ENCODE measurements around the gene RPP25L. TPM values are rescaled to one million over a fixed set of nuclear protein-coding genes. Genes with fewer than 3 reads are reported as not detected.

The RPP25L gene
- total RNA-seq, 1 donor from 2014 or later = 17.4 TPM

- no peak overlapping the region for H3K4me2 ChIP-seq
- no peak overlapping the region for H3K9ac ChIP-seq
- Mint-ChIP-seq H3K4me3 (no peak overlapping the region), H3K27ac (no peak overlapping the region), H3K9me3 (no peaks in the 10 kb centered on the region), H3K4me1 (peaks cover 20% of the 10 kb centered on the region), H3K27me3 (ENCODE audit: insufficient read depth, low read depth) (peaks cover 8% of the 10 kb centered on the region), H3K36me3 (no peaks in the 10 kb centered on the region)
- no peak overlapping the region for H2AFZ ChIP-seq (replicated peaks)
- H3K79me2 ChIP-seq (ENCODE audit: low read depth) = no peaks in the 10 kb centered on the region
- H3F3A ChIP-seq (ENCODE audit: low read depth) = no peaks in the 10 kb centered on the region
- no peaks in the 10 kb centered on the region for H3K4me1 ChIP-seq
- H3K36me3 ChIP-seq = no peaks in the 10 kb centered on the region
- peak; percentile 90 for DNase-seq (ENCODE audit: low spot score)
- no peak overlapping the region for H3K27ac ChIP-seq
- H3K9me3 ChIP-seq (ENCODE audit: low read depth) = no peaks in the 10 kb centered on the region
- H3K4me3 ChIP-seq = no peak overlapping the region
- TF ChIP-seq EZH2 (IDR thresholded peaks at IDR 0.05) (no peak), CTCF (IDR thresholded peaks at IDR 0.05) (peak; percentile 98), EZH2phosphoT487 (IDR thresholded peaks at IDR 0.05) (no peak)
- peaks cover 14% of the 10 kb centered on the region for H3K27me3 ChIP-seq
- no peaks in the 10 kb centered on the region for H4K20me1 ChIP-seq (ENCODE audit: low read depth)
Measured at GRCh38 chr9:34603610-34604231, 8.2 kb downstream of the RPP25L start.

- no peak for TF ChIP-seq EZH2 (IDR thresholded peaks at IDR 0.05)
- TF ChIP-seq CTCF (IDR thresholded peaks at IDR 0.05) = no peak
- no peak for TF ChIP-seq EZH2phosphoT487 (IDR thresholded peaks at IDR 0.05)
- no peak overlapping the region for H3K4me2 ChIP-seq
- DNase-seq (ENCODE audit: low spot score) = no peak
Measured at GRCh38 chr9:34601937-34602573, 9.8 kb downstream of the RPP25L start.

GRCh38 chr9:34600908-34601307, 11.0 kb downstream of the RPP25L start:
- no peaks in the 10 kb centered on the region for H3K4me1 ChIP-seq
- Mint-ChIP-seq H3K27ac (no peak overlapping the region), H3K4me1 (peaks cover 20% of the 10 kb centered on the region), H3K4me3 (no peak overlapping the region), H3K36me3 (no peaks in the 10 kb centered on the region), H3K27me3 (ENCODE audit: insufficient read depth, low read depth) (peaks cover 8% of the 10 kb centered on the region), H3K9me3 (no peaks in the 10 kb centered on the region)
- H3F3A ChIP-seq (ENCODE audit: low read depth) = no peaks in the 10 kb centered on the region
- no peak overlapping the region for H3K27ac ChIP-seq
- no peak overlapping the region for H3K4me3 ChIP-seq
- peaks cover 21% of the 10 kb centered on the region for H3K27me3 ChIP-seq
- H3K36me3 ChIP-seq = no peaks in the 10 kb centered on the region
- H3K79me2 ChIP-seq (ENCODE audit: low read depth) = no peaks in the 10 kb centered on the region
- no peak overlapping the region for H3K9ac ChIP-seq
- no peak for TF ChIP-seq EZH2 (IDR thresholded peaks at IDR 0.05)
- TF ChIP-seq EZH2phosphoT487 (IDR thresholded peaks at IDR 0.05) = no peak
- TF ChIP-seq CTCF (IDR thresholded peaks at IDR 0.05) = no peak
- no peak overlapping the region for H2AFZ ChIP-seq (replicated peaks)
- H3K9me3 ChIP-seq (ENCODE audit: low read depth) = no peaks in the 10 kb centered on the region
- H3K4me2 ChIP-seq = no peak overlapping the region
- no peaks in the 10 kb centered on the region for H4K20me1 ChIP-seq (ENCODE audit: low read depth)
- no peak for DNase-seq (ENCODE audit: low spot score)

More at GRCh38 chr9:34601937-34602573, 9.8 kb downstream of the RPP25L start:
- Histone ChIP-seq H3K9me3 (ENCODE audit: low read depth) (no peaks in the 10 kb centered on the region), H4K20me1 (ENCODE audit: low read depth) (no peaks in the 10 kb centered on the region), H3F3A (ENCODE audit: low read depth) (no peaks in the 10 kb centered on the region), H3K9ac (no peak overlapping the region), H2AFZ (replicated peaks) (no peak overlapping the region), H3K27me3 (peaks cover 18% of the 10 kb centered on the region), H3K79me2 (ENCODE audit: low read depth) (no peaks in the 10 kb centered on the region), H3K4me3 (no peak overlapping the region), H3K27ac (no peak overlapping the region), H3K36me3 (no peaks in the 10 kb centered on the region), H3K4me1 (no peaks in the 10 kb centered on the region)
- Mint-ChIP-seq H3K36me3 (no peaks in the 10 kb centered on the region), H3K27ac (peak overlapping the region; percentile 5), H3K27me3 (ENCODE audit: insufficient read depth, low read depth) (peaks cover 8% of the 10 kb centered on the region), H3K4me1 (peaks cover 20% of the 10 kb centered on the region), H3K9me3 (no peaks in the 10 kb centered on the region), H3K4me3 (no peak overlapping the region)
